Measurements from ENCODE around the gene RAI1.

Gene RAI1

GRCh38 chr17:17824783-17825614 lies 143.7 kb downstream of the RAI1 start:
- POLR2A ChIA-PET = no interaction called here
- TF ChIP-seq CTCF (IDR thresholded peaks at IDR 0.05; ENCODE audit: control extremely low read depth, extremely low read depth, low read depth, missing control alignments) = no peak
- no peak for DNase-seq (ENCODE audit: extremely low spot score)
- CTCF ChIA-PET = interaction anchor here (1.0 to 1.5 kb wide), 3 partner anchors 11 to 24 kb away, joined by 3 to 5 read pairs (median 4); no protein-coding TSS in a partner anchor

- ChIA-PET CTCF (interaction anchor here (1.3 to 2.0 kb wide), 3 partner anchors 15 to 33 kb away, joined by 3 to 6 read pairs (median 4); no protein-coding TSS in a partner anchor), POLR2A (interaction anchor here (3.2 kb wide), 1 partner anchor 10 kb away, joined by 24 read pairs; the partner anchor contains the start of gene SREBF1)
- no peak for TF ChIP-seq CTCF (IDR thresholded peaks at IDR 0.05; ENCODE audit: control extremely low read depth, extremely low read depth, low read depth, missing control alignments)
- DNase-seq (ENCODE audit: extremely low spot score) = no peak
These were observed 145.1 kb downstream of the RAI1 start for GRCh38 chr17:17826342-17826713.

GRCh38 chr17:17826942-17827785 lies 145.9 kb downstream of the RAI1 start:
- POLR2A ChIA-PET = interaction anchor here (0.6 to 3.2 kb wide), 4 partner anchors 9 to 847 kb away, joined by 3 to 24 read pairs (median 9); partner anchors contain the start of gene SREBF1
- CTCF ChIA-PET = interaction anchor here (1.2 to 2.0 kb wide), 5 partner anchors 12 to 33 kb away, joined by 3 to 11 read pairs (median 4); no protein-coding TSS in a partner anchor
- no peak for TF ChIP-seq CTCF (IDR thresholded peaks at IDR 0.05; ENCODE audit: control extremely low read depth, extremely low read depth, low read depth, missing control alignments)
- DNase-seq (ENCODE audit: extremely low spot score) = no peak

GRCh38 chr17:17827826-17828621 lies 146.8 kb downstream of the RAI1 start:
- DNase-seq (ENCODE audit: extremely low spot score) = no peak
- no peak for TF ChIP-seq CTCF (IDR thresholded peaks at IDR 0.05; ENCODE audit: control extremely low read depth, extremely low read depth, low read depth, missing control alignments)
- ChIA-PET CTCF (interaction anchor here (0.8 to 2.0 kb wide), 4 partner anchors 13 to 21 kb away, joined by 3 to 11 read pairs (median 4); no protein-coding TSS in a partner anchor), POLR2A (interaction anchor here (0.6 to 3.2 kb wide), 3 partner anchors 8 to 846 kb away, joined by 3 to 24 read pairs (median 15); partner anchors contain the start of gene SREBF1)

- no peak for DNase-seq (ENCODE audit: extremely low spot score)
- CTCF ChIA-PET = interaction anchor here (1.0 to 2.3 kb wide), 4 partner anchors 8 to 19 kb away, joined by 3 to 8 read pairs (median 4); no protein-coding TSS in a partner anchor
- TF ChIP-seq CTCF (IDR thresholded peaks at IDR 0.05; ENCODE audit: control extremely low read depth, extremely low read depth, low read depth, missing control alignments) = no peak
- POLR2A ChIA-PET = no interaction called here
These were observed 149.0 kb downstream of the RAI1 start for GRCh38 chr17:17830269-17830567.

Data from GM10248 (cell line).